MM.1S (cell line): Measurements from ENCODE around the gene LAMB2.

Experiments used
- DNase-seq: peaks from one replicate; pipeline ENCODE4 v3.0.0-alpha.2; 2015
- H2AFZ ChIP-seq: fragments of 300-600 bp; sonication (generic); 2 replicates; pipeline ENCODE4 v1.6.0; 2016; ENCODE audit warnings: antibody characterized with exemption, low read length
- H3F3A ChIP-seq: fragments of 300-600 bp; sonication (generic); 2 replicates; pipeline ENCODE4 v1.6.1; 2016; ENCODE audit warnings: mild to moderate bottlenecking, antibody characterized with exemption, low read length, moderate library complexity, mixed read lengths; ENCODE audit not compliant: insufficient read depth
- H3K27ac ChIP-seq: fragments of 300-600 bp; sonication (generic); 2 replicates; pipeline ENCODE4 v1.5.1; 2016; ENCODE audit warnings: mild to moderate bottlenecking, low read length
- H3K27me3 ChIP-seq: fragments of 300-600 bp; sonication (generic); replicated peaks from 2 replicates; pipeline ENCODE4 v1.6.0; 2016; ENCODE audit warnings: low read length; ENCODE audit not compliant: insufficient read depth
- H3K36me3 ChIP-seq: fragments of 300-600 bp; sonication (generic); replicated peaks from 2 replicates; pipeline ENCODE4 v1.6.1; 2016; ENCODE audit warnings: mild to moderate bottlenecking, low read length, mixed read lengths; ENCODE audit not compliant: insufficient read depth
- H3K4me1 ChIP-seq: fragments of 300-600 bp; sonication (generic); 2 replicates; pipeline ENCODE4 v1.6.1; 2016; ENCODE audit warnings: low read length, mixed read lengths
- H3K4me2 ChIP-seq: fragments of 300-600 bp; sonication (generic); 2 replicates; pipeline ENCODE4 v1.6.0; 2016; ENCODE audit warnings: low read depth, low read length
- H3K4me3 ChIP-seq: fragments of 300-600 bp; sonication (generic); 2 replicates; pipeline ENCODE4 v1.5.1; 2016; ENCODE audit warnings: low read length, mixed read lengths
- H3K79me2 ChIP-seq: fragments of 300-600 bp; sonication (generic); 2 replicates; pipeline ENCODE4 v1.6.1; 2016; ENCODE audit warnings: mixed run types, low read length, mixed read lengths
- H3K9ac ChIP-seq: fragments of 300-600 bp; sonication (generic); 2 replicates; pipeline ENCODE4 v1.6.1; 2016; ENCODE audit warnings: low read length, mixed read lengths
- H3K9me2 ChIP-seq: fragments of 300-600 bp; sonication (generic); replicated peaks from 2 replicates; pipeline ENCODE4 v1.6.1; 2016; ENCODE audit warnings: mild to moderate bottlenecking, low read length, mixed read lengths; ENCODE audit not compliant: insufficient read depth
- H3K9me3 ChIP-seq: fragments of 300-600 bp; sonication (generic); replicated peaks from 2 replicates; pipeline ENCODE4 v1.6.1; 2016; ENCODE audit warnings: mild to moderate bottlenecking, low read length, mixed read lengths; ENCODE audit not compliant: insufficient read depth
- H4K20me1 ChIP-seq: fragments of 300-600 bp; sonication (generic); 2 replicates; pipeline ENCODE4 v1.6.1; 2016; ENCODE audit warnings: mild to moderate bottlenecking, low read length, moderate library complexity, mixed read lengths; ENCODE audit not compliant: insufficient read depth
- EZH2 ChIP-seq: fragments of 300-600 bp; sonication (generic); optimal IDR thresholded peaks from 2 replicates; pipeline ENCODE3; 2017; ENCODE audit warnings: low read depth, mild to moderate bottlenecking, antibody characterized with exemption, low read length, mixed read lengths
- EZH2phosphoT487 ChIP-seq: fragments of 300-600 bp; sonication (generic); IDR thresholded peaks from 2 replicates; pipeline ENCODE4 v1.6.1; 2018; ENCODE audit warnings: antibody characterized with exemption, low read length
- TF ChIP-seq, protein P1 (sequence below): fragments of 300-600 bp; sonication (generic); IDR thresholded peaks from 2 replicates; pipeline ENCODE4 v1.5.1; 2016; ENCODE audit warnings: antibody characterized with exemption, low read length, mixed read lengths

The LAMB2 gene

DNA sequence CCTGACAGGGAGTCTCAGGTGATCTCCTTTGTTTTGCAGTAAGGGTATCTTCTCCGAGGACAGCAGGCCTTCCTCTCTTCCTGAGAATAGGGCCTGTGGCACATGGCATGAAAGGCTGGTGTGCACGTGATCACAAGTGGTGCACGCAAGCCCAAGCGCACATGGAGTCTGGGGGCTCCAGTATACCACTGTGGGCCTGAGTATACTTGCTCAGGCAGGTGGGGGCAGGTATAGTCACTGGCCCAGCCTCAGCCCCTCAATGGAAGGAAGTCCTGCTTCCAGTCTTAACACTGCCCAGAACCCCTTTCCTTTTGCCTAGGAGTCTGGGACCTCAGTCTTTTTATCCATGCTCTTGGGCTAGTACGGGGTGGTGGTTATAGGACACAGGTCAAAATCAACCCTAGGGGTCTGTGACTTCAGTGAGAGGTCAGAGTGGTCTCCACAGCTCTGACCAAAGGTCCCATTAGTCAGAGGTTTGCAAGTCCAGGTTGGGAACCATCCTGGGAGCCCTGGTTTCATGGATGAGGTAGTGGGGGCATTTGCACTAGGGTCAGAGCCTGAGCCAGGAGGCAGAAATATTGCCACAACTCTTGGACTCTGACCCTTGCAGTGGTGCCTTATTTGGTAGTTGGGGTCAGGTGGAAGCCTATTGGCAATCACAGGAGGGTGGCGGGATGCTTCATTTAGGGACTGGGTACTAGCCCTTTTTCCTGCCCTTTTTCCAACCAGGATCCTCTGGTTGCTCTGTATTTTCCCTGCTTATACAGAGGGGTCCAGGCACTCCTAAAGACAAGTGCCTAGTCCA lies 34.1 kb upstream of the LAMB2 start:
- H2AFZ ChIP-seq, result peak overlapping the region; percentile 100
- H3K79me2 ChIP-seq, result peaks cover 15% of the 10 kb centered on the region
- peak overlapping the region; percentile 57 for H3K4me3 ChIP-seq
- H3K27ac ChIP-seq, result no peak overlapping the region
- no peak for DNase-seq
- no peaks in the 10 kb centered on the region for H3K9me3 ChIP-seq
- peak overlapping the region; percentile 70 for H3K4me2 ChIP-seq
- H4K20me1 ChIP-seq, result no peaks in the 10 kb centered on the region
- TF ChIP-seq EZH2phosphoT487, result no peak
- TF ChIP-seq, protein P1, sequence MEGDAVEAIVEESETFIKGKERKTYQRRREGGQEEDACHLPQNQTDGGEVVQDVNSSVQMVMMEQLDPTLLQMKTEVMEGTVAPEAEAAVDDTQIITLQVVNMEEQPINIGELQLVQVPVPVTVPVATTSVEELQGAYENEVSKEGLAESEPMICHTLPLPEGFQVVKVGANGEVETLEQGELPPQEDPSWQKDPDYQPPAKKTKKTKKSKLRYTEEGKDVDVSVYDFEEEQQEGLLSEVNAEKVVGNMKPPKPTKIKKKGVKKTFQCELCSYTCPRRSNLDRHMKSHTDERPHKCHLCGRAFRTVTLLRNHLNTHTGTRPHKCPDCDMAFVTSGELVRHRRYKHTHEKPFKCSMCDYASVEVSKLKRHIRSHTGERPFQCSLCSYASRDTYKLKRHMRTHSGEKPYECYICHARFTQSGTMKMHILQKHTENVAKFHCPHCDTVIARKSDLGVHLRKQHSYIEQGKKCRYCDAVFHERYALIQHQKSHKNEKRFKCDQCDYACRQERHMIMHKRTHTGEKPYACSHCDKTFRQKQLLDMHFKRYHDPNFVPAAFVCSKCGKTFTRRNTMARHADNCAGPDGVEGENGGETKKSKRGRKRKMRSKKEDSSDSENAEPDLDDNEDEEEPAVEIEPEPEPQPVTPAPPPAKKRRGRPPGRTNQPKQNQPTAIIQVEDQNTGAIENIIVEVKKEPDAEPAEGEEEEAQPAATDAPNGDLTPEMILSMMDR, result no peak
- peak overlapping the region; percentile 9; the same call in 1 of the 2 replicates for H3K9ac ChIP-seq
- H3F3A ChIP-seq, result 0 out of 2 replicates have a peak, but pooled peaks cover 3% of the 10 kb centered on the region
- H3K4me1 ChIP-seq, result peaks cover 5% of the 10 kb centered on the region; the same call in 1 of the 2 replicates
- no peaks in the 10 kb centered on the region for H3K9me2 ChIP-seq
- no peaks in the 10 kb centered on the region; the same call in 1 of the 2 replicates for H3K36me3 ChIP-seq
- H3K27me3 ChIP-seq, result no peaks in the 10 kb centered on the region; the same call in 1 of the 2 replicates

DNA sequence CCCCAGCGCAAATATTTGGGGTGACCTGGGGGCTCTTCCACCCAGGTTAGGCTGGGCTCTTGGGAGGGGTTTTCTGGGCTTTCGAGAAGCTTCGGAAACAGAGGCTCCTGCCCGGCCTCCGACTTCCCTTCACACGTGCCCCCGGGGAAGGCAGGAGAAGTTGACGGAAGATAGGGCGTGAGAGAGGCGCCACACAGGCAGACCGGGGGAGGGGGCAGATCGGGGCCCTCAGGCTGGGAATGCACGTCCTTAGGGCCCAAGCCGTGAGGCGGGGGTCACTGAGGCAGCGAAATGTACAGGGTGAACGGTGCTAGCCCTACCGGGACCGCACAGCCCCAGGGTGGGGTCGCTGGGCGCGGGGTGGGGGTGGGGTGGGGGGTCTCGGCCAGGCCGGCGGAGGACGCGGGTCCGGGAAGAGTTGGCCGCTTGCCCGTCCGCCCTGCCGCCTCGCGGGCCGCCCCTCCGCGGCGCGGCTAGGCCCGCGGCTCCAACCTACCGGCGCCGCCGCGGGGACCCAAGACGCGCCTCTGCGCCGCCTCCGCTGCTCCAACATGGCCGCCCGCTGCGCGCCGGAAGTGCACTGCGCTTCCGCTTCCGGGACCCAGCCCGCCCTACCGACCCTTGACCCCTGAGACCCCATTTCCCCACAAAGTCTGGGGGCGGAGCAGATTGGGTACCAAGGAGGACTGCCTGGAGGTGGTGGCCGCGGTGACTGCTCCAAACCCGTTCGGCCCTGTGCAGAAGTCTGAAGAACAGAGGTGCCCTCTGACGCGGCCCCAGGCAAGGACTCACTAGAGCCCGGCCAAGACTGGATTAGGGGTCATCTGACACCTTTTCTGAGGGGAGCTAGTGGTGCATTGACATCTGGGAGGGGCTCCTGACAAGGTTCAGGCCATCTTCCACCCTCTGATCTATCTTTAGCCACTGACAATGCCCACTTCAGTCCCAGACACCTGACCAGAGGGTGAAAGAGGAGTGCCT lies 33.2 kb upstream of the LAMB2 start, which contains the start of gene CCDC71:
CCDC71 (minus strand) TSS at position 561 of the 981 bp plus-strand sequence. CDS start 2,123 bp downstream, outside the sequence.
- H2AFZ ChIP-seq, result peak within 1 kb of the TSS; percentile 100
- H4K20me1 ChIP-seq, result no peaks in the 10 kb centered on the region
- TF ChIP-seq, protein P1, result no peak
- TF ChIP-seq EZH2phosphoT487 (no peak), EZH2 (no peak)
- H3K4me3 ChIP-seq, result peak within 1 kb of the TSS; percentile 91
- no peaks in the 10 kb centered on the region for H3K27me3 ChIP-seq
- H3K9ac ChIP-seq, result peak within 1 kb of the TSS; percentile 69
- no peaks in the 10 kb centered on the region; the same call in 1 of the 2 replicates for H3K36me3 ChIP-seq
- H3K27ac ChIP-seq, result no peak within 1 kb of the TSS
- peak; percentile 69 for DNase-seq
- 0 out of 2 replicates have a peak, but pooled peaks cover 3% of the 10 kb centered on the region for H3F3A ChIP-seq
- H3K4me1 ChIP-seq, result peaks cover 5% of the 10 kb centered on the region; the same call in 1 of the 2 replicates
- no peaks in the 10 kb centered on the region for H3K9me2 ChIP-seq
- H3K79me2 ChIP-seq, result peaks cover 15% of the 10 kb centered on the region
- no peaks in the 10 kb centered on the region for H3K9me3 ChIP-seq
- H3K4me2 ChIP-seq, result peak within 1 kb of the TSS; percentile 87

DNA sequence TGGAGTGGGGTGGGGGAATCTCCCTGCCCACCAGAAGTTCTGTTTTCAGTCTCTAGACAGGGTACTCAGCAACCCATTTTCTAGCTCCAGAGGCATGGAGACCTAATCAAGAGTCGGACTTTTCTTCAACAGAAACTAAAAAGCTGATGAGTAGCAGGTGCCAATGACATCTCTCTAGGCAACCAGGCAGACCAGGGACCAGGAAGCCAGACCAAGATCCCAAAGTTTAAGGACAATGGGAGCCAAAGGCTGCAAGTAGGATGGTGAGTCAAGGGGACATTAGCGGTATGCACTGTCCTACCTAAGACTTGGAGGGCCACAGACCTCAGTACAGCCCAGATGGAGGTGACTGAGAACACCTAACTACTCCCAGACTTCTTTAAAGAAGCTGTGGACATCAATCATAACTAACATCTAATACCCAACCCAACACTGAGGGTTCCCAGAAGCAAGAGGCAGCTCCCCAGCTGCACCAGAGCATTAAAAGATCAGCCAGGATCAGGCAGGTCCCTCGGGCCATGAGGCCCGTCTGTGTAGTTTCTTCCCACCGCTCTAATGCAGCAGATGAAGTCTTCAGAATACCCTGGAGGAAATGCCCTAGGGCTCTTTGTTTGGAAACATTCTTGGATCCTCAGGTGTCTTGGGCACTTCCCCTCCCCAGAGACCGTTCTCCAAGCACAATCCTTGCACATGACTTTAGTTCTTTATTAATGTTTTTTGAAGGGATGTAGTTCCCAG lies 32.3 kb upstream of the LAMB2 start:
- Histone ChIP-seq H3K79me2 (peaks cover 15% of the 10 kb centered on the region), H4K20me1 (no peaks in the 10 kb centered on the region), H3K4me1 (peaks cover 5% of the 10 kb centered on the region; the same call in 1 of the 2 replicates), H3K9me2 (no peaks in the 10 kb centered on the region), H3K27ac (no peak overlapping the region), H3K27me3 (no peaks in the 10 kb centered on the region), H3K4me3 (peak overlapping the region; percentile 91), H3F3A (0 out of 2 replicates have a peak, but pooled peaks cover 3% of the 10 kb centered on the region), H3K36me3 (no peaks in the 10 kb centered on the region; the same call in 1 of the 2 replicates), H3K9me3 (no peaks in the 10 kb centered on the region), H3K9ac (peak overlapping the region; percentile 69; the same call in 1 of the 2 replicates), H2AFZ (0 out of 2 replicates have a peak overlapping the region, but pooled peaks have one; percentile 56), H3K4me2 (peak overlapping the region; percentile 87)
- TF ChIP-seq EZH2phosphoT487 (no peak), EZH2 (no peak)
- TF ChIP-seq, protein P1, result no peak
- no peak for DNase-seq
